ENCODE measurements around the gene TRIM49D1.
"Not testable (repeated sequence)": the region's sequence is repeated elsewhere in the genome, so short reads cannot be mapped to it uniquely, and the experiment has no call there.

TRIM49D1 gene, protein sequence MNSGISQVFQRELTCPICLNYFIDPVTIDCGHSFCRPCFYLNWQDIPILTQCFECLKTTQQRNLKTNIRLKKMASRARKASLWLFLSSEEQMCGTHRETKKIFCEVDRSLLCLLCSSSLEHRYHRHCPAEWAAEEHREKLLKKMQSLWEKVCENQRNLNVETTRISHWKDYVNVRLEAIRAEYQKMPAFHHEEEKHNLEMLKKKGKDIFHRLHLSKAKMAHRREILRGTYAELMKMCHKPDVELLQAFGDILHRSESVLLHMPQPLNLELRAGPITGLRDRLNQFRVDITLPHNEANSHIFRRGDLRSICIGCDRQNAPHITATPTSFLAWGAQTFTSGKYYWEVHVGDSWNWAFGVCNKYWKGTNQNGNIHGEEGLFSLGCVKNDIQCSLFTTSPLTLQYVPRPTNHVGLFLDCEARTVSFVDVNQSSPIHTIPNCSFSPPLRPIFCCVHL

DNA sequence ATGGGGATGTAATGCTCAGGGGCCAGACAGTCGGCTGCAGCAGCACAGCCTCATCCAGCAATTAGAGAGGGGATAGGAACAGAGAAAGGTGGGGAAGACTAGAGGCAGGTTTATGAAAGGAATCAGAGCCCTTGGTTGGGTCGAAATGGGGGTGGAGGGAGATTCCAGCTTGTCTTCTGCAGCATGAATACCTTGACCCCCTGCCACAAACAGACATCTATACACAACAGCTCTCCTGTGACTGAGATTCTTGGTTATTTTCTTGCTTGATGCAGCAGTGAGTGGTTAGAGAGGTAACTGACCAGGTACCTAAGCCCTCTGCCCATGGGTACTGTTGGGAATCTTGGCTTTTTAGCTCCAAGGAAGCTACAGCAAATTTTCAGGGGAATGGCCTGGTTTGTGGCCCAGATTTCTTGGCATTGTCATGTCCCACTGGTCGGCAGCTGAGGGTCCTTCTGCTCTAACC lies at the start of gene TRIM49D1:
Gene TRIM49D1, minus strand, starts transcription at position 51 of the 466 bp plus-strand sequence. CDS start 4,535 bp downstream, outside the sequence.
- DNase-seq = no peak

DNA sequence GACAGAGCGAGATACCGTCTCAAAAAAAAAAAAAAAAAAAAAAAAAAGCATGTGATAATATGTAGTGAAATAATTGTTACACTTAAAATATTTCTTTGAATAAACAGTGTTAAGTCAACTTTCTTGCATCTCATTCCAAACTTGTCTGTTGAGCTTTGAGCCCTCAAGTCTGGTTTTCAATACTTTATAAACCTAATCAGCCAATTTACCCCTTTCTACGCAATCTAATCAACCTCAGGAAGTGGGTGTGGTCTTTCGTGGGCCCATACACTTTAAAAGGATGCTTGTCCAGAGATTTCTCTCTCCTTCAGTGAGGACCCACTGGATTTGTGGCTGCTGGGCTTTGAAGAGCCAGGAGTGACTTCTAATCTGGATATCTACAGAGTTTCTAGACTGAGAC lies 43.7 kb upstream of the TRIM49D1 start, which contains the start of gene TRIM64:
Gene TRIM64, plus strand, starts transcription at position 301 of the 400 bp plus-strand sequence. CDS start 2,467 bp downstream, outside the sequence.
- not testable (repeated sequence) for DNase-seq

DNA sequence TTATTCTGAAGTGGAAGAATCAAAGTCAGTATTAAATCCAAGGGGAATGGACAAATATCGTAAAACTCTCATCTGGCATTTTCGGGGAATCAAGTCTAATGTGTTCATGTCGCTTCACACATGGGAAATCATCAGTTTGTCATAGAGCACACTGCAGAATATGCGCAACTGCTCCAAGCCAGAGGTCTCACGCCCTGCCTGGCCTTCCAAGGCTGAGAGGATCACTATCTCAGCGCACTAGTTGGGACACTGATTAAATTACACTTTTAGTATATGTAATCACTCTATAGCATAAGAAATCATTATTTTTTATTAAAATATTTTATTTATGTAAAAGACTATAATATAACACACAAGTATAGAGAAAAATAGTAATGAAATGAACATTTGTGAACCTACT lies 38.8 kb upstream of the TRIM49D1 start:
- not testable (repeated sequence) for DNase-seq

DNA sequence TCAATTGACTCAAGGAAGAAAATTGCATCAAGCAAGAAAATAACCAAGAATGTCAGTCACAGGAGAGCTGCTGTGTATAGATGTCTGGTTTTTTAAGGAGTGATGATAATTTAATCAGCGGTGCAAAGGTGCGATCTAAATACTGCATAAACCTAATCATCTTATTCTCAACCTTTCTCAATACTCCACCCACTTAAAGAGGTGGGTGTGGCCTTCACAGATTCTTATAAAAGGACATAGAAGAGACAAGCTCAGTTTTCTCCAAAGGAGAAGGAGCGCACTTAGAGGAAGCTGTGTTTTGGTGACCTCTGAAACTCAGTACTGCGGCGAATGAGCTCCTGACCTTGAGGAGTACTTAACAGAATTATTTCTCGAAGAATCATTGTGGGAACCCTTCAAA lies 1.7 kb upstream of the TRIM49D1 start, which contains the start of gene TRIM49D2:
Gene TRIM49D2, plus strand, starts transcription at position 301 of the 400 bp plus-strand sequence. CDS start 2,698 bp downstream, outside the sequence.
- not testable (repeated sequence) for DNase-seq

DNA sequence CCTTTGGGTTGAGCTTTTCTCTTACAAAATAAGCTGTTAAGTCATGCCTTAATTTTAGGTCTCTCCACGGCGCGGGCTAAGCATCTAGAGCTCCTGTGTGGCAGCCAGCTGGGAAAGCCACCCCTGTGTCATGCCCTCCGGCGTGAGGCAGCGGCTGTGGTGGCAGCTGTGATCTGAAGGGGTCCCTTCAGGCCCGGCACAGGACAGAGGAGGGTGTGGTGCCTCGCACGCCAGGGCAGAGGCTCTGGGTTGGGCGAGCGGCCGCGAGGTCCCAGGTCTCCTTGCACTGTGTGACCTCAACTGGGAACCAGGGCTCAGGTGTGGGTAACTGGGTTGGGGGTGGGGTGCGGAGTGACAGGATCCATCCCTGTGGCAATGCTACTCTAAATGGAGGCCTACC lies 21.2 kb downstream of the TRIM49D1 start:
- DNase-seq = not testable (repeated sequence)

DNA sequence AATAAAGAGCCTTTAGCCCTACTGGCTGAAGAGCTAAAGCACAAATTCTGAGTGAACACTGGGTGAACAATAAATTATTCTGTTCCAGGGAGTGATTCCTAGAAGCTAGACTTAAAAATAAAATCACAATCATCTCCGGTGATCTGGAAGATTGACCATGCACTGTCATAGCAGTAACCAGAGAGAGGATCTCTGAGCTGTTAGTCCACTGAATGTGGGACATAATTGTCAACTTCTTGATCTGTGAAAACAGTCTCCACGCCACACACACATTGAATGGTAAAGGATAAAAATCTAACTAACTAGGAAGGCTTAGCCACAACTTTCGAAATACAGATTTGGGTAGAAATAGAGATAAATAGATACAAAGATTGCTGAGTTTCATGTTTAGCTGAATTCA lies 28.8 kb downstream of the TRIM49D1 start:
- DNase-seq = not testable (repeated sequence)

DNA sequence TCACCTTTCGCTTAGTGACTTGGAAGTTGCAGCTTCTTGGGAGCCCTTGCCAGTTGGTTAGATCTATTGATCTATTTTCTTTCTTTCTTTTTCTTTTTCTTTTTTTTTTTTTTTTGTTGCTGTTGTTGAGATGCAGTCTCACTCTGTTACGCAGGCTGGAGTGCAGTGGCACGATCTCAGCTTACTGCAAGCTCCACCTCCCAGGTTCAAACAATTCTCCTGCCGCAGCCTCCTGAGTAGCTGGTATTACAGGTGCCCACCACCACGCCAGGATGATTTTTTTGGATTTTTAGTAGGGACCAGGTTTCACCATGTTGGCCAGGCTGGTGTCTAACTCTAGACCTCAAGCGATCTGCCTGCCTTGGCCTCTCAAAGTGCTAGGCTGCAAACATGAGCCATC lies 44.5 kb downstream of the TRIM49D1 start:
- DNase-seq = not testable (repeated sequence)

DNA sequence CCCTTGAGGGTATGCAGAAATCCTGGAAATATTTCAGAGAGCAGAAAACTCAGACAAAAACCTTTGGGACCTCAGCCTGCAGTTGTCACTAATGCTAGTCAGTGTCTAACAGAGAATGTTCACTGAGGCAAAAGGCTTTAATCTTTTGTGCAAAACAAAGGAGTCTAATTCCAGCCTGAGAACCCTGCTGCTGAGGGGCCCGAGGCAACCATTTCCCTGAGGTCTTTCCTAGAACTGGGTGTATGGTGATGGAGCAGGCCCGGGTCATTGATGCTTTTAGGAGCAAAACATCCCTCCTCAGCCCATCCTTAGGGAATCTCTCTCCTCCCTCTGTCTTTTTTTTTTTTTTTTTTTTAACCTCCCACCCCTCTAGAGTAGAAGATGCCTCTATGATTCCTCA lies 49.5 kb downstream of the TRIM49D1 start:
- DNase-seq = not testable (repeated sequence)

DNA sequence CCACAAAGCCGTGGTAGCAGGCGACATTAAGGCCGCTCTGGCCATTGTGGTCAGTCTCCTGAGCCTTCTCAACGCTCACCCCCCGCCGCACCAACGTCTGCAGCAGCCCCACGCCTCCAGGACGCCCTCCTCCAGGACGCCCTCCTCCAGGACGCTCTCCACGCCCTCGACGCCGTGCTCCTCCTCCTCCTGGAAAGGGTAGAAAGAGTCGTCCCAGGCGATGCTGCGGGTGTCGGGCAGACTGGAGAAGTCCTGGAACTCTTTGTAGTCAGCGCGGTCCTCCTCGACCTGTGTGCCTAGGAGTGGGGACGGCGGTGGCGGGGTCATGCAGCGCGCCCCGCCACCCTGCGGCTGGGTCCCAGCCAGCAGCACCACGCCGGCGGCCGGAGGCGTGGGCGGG lies 56.8 kb downstream of the TRIM49D1 start:
- DNase-seq = not testable (repeated sequence)

DNA sequence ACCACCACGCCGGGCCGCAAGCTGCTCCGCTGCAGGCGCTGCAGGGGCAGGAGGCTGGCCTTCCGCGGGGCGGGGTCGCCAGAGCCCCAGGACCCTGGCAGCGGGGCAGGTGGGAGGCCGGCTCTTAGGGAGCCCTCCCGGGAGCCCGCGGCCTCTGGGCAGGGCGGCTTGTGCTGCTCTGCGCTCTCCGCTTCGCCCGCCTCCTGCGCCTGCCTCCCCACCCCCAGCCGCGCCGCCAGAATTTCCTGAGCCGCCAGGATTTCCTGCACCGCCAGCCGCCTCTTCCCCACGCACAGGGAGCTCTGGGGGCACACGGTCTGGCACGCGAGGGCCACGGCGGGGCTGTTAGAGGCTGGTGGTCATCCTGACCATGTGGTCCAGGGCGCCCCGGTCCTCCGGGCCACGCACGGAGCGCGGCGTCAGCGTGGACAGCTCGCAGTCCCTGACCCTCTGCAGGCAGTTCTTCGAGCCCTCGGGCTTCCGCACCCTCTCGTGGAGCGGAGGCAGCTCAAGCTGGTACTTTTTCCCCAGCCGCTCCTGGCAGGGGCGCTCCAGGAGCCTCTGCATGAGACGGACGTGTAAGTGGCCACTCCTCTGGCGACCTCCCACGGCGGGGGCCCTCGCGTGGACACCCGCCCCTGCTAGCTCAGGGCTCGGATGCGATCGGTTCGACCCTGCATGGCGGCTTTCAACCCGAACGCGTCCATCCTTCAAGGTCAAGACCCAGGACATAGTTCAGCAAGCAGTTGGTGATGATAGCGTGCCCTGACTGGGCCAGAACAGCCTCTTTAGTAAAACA lies 57.9 kb downstream of the TRIM49D1 start:
- not testable (repeated sequence) for DNase-seq
